Heart right ventricle (tissue), 16 donors: ENCODE measurements around the gene TAMALIN. TPM values are rescaled to one million over a fixed set of nuclear protein-coding genes. Genes with fewer than 3 reads are reported as not detected.
A peak's percentile ranks its signal among the peaks of the same experiment; 100 is the strongest.

Experiments
- ATAC-seq, 8 donors: fragments of 200-7000 bp; cut with Tn5 transposase; one replicate each; pipeline ENCODE4 v1.9.1; 2020; ENCODE audit warnings: mild to moderate bottlenecking in 8 of 8, moderate library complexity in 8 of 8, moderate number of reproducible peaks in 1 of 8
- DNase-seq, 2 donors: peaks; one replicate each; pipeline ENCODE4 v3.0.0-alpha.2; 2020
- H3K27ac ChIP-seq, 10 donors: fragments of 200-600 bp; sonication (generic) in 2 of 10; one replicate each; pipeline versions ENCODE4 v1.5.0 to v1.8.0; 2020 to 2022; ENCODE audit warnings: mild to moderate bottlenecking in 3 of 10
- H3K27me3 ChIP-seq, 7 donors: fragments of 200-600 bp; one replicate each; pipeline ENCODE4 v1.8.0; 2021 to 2022; ENCODE audit warnings: mild to moderate bottlenecking in 2 of 7
- H3K36me3 ChIP-seq, 9 donors: fragments of 200-600 bp; sonication (generic) in 1 of 9; one replicate each; pipeline versions ENCODE4 v1.5.0 to v1.8.0; 2020 to 2022; ENCODE audit warnings: mild to moderate bottlenecking in 2 of 9
- H3K4me1 ChIP-seq, 9 donors: fragments of 200-600 bp; sonication (generic) in 1 of 9; one replicate each; pipeline versions ENCODE4 v1.5.0 to v1.8.0; 2020 to 2022; ENCODE audit warnings: mild to moderate bottlenecking in 4 of 9
- H3K4me3 ChIP-seq, 10 donors: fragments of 200-600 bp; sonication (generic) in 2 of 10; one replicate each; pipeline versions ENCODE4 v1.5.0 to v1.8.0; 2020 to 2022; ENCODE audit warnings: mild to moderate bottlenecking in 7 of 10, moderate library complexity in 2 of 10
- H3K9me3 ChIP-seq, 11 donors: fragments of 200-600 bp in 10 of 11; sonication (generic) in 2 of 11; one replicate each; pipeline versions ENCODE4 v1.5.0 to v1.8.0; 2013 to 2022; ENCODE audit warnings: mild to moderate bottlenecking in 2 of 11, control low read depth in 1 of 11, moderate library complexity in 1 of 11
- WGBS, 2 donors: extraction: QIAGEN DNeasy Blood & Tissue Kit; methylation state at CpG; one replicate each; pipeline ENCODE4 v1.1.7; 2013; ENCODE audit warnings: inconsistent platforms in 1 of 2; 5-methylcytosine and 5-hydroxymethylcytosine counted together
- intact Hi-C, 10 donors: fragments of 100-400 bp; cut with DNase I; formaldehyde crosslinking; loops; one replicate each; pipeline versions ENCODE4 v1.11.1 to v1.14.2; 2022
- polyA plus RNA-seq, 2 donors: library from polyadenylated mRNA; stranded (reverse); fragments of 200-250 nt; gene quantifications; one replicate each; pipeline ENCODE4 v1.2.3, GENCODE V29; 2013
- total RNA-seq, 10 donors: library from RNA; stranded (reverse); fragmentation: NEBNext Ultra II Directional in 3 of 10; extraction: Animal tissue kit (Norgen Biotek cat#: 25700) in 3 of 10; gene quantifications; one replicate each; pipeline versions ENCODE4 v1.2.1 to v1.2.4, GENCODE V29; 2021 to 2023
- TF ChIP-seq, protein P1 (sequence below), 9 donors: fragments of 200-600 bp; sonication (generic) in 2 of 9; IDR thresholded peaks; one replicate each; pipeline versions ENCODE4 v1.5.0 to v1.8.0; 2021 to 2022; ENCODE audit warnings: antibody characterized with exemption in 9 of 9, mild to moderate bottlenecking in 5 of 9, moderate library complexity in 1 of 9
- donor health status: Arrhythmogenic right ventricular cardiomyopathy.
- donor health status: ischemic (EF 13 %, LVEDD 7.1; RV severe dilation, severe dysfunction).
- donor health status: healthy with polysubstance abuse.
- donor health status: DM: no; HTN: yes; CAD: no.
- donor health status: DM: no; HTN: no; CAD: no.
- donor health status: ischemic (EF 25% LVEDD 6.9; RV normal size, moderate dysfunction).
- donor health status: ischemic (EF 25% LVEDD 5.7; RV mildly dilated, moderate dysfunction).
- donor health status: healthy.
- donor health status: DM: yes; HTN: yes; CAD: no.
- donor health status: Ischemic cardiomyopathy.
- donor health status: ischemic (EF 35%, LVEDD 5.7; RV mildly dilated, moderate dysfunction).
- donor health status: nonischemic (EF 11% LVEDD 7.7; RV severe dilation, severe dysfunction).
- donor health status: DM: yes; HTN: yes; CAD: no.
- donor health status: PGD.
- donor health status: ischemic (EF 29% LVEDD 5.4; RV normal size, mild dysfunction).
- donor health status: nonischemic (EF 23%, LVEDD 6.1; RV moderate dilation, normal function).

The TAMALIN gene
- total and polyA plus RNA-seq, 12 donors: 16.6 to 58.8 (median 26.9) TPM

DNA sequence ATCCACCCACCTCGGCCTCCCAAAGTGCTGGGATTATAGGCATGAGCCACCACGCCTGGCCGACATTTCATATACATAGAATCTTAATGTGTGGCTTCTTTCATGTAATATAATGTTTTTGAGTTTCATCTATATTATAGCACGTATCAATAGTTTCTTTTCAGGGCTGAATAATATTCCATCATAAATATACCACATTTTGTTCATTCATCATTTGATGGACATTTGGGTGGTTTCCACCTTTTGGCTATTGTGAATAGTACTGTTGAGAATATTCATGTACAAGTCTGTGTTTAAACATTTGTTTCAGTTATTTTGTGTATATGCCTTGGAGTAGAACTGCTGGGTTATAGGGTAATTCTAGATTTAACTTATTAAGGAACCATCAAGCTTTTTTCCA is 43.3 kb upstream of the TAMALIN start:
- intact Hi-C loops: no loop called here
- H3K27me3 ChIP-seq: no peaks in the 10 kb centered on the region
- peaks cover 0 to 22% (median 0%) of the 10 kb centered on the region in 9 donors for H3K36me3 ChIP-seq
- H3K27ac ChIP-seq: no peak overlapping the region
- H3K4me3 ChIP-seq: no peak overlapping the region
- ATAC-seq (no peak), DNase-seq (no peak)
- no peaks in the 10 kb centered on the region for H3K9me3 ChIP-seq
- H3K4me1 ChIP-seq: peaks cover 0 to 37% (median 13%) of the 10 kb centered on the region in 9 donors
- TF ChIP-seq, protein P1, sequence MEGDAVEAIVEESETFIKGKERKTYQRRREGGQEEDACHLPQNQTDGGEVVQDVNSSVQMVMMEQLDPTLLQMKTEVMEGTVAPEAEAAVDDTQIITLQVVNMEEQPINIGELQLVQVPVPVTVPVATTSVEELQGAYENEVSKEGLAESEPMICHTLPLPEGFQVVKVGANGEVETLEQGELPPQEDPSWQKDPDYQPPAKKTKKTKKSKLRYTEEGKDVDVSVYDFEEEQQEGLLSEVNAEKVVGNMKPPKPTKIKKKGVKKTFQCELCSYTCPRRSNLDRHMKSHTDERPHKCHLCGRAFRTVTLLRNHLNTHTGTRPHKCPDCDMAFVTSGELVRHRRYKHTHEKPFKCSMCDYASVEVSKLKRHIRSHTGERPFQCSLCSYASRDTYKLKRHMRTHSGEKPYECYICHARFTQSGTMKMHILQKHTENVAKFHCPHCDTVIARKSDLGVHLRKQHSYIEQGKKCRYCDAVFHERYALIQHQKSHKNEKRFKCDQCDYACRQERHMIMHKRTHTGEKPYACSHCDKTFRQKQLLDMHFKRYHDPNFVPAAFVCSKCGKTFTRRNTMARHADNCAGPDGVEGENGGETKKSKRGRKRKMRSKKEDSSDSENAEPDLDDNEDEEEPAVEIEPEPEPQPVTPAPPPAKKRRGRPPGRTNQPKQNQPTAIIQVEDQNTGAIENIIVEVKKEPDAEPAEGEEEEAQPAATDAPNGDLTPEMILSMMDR (IDR thresholded peaks at IDR 0.05): no peak
- 95 to 97% methylated on average over 4 of the region's 4 CpGs for WGBS, 2 donors

DNA sequence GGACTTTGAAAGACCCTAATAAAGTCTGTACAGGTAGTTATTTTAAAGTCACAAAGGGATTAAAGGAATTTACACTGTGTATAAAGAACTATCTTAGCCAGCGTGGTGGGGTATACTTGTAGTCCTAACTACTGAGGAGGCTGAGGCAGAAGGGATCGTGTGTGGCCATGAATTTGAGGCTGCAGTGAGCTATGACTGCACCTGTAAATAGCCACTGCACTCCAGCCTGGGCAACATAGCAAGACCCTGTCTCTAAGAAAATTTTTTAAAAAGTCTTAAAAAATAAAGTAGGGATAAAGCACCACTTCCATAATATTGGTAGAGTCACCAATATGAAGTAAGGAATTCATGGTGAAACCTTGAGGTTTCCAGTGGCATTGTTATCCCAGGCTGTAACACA is 37.1 kb upstream of the TAMALIN start:
- intact Hi-C loops: loop anchor here in 2 of 10 donors (10.0 kb wide), 2 partner anchors 45 to 145 kb away; no protein-coding TSS in a partner anchor
- DNase-seq (no peak), ATAC-seq (no peak)
- Histone ChIP-seq H3K4me3 (no peak overlapping the region), H3K9me3 (no peaks in the 10 kb centered on the region), H3K27ac (no peak overlapping the region), H3K4me1 (peaks cover 0 to 48% (median 31%) of the 10 kb centered on the region in 9 donors), H3K36me3 (no peaks in the 10 kb centered on the region), H3K27me3 (no peaks in the 10 kb centered on the region)
- WGBS, 2 donors: 97 to 100% methylated on average over 2 of the region's 2 CpGs
- TF ChIP-seq, protein P1 (IDR thresholded peaks at IDR 0.05): no peak

DNA sequence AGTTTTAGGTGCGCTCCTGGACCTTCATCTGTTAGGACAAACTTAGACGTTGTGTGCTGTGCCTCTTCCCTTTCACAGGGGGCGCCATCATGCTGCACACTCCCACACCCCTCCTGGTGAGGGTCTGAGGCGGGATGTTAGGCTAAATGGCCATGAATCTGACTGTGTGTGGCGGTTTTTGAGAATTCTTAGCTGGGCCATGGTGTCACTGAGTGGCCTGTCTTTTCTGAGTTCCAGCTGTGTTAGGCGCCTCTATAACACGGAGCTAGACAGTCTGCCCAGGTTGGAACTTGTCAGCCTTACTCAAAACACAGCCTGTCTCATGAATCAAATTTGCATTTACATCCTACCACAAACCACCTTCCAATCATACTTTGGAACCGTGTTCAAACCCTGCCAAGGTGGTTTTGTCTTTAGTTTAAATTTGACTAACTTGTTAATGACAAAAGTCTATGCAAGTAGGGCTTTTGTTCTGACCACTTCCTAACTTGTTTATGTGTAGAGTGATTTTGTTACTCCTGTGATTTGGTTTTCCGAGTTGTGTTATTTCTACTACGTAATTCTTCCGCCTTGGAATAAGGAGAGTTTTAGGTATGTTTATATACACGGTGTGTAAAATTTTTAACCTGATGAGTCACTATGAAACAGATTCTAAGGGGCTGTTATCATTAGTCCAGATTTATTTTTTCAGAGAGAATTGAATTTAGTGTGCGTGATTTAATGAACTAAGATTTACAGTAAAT is 35.7 kb upstream of the TAMALIN start:
- ATAC-seq: no peak
- TF ChIP-seq, protein P1 (IDR thresholded peaks at IDR 0.05): peak in 6 of 9 donors; percentile 18 to 58 (median 31)
- Histone ChIP-seq H3K27me3 (no peaks in the 10 kb centered on the region), H3K27ac (peak overlapping the region in 1 of 10 donors; percentile 87), H3K4me3 (no peak overlapping the region), H3K9me3 (no peaks in the 10 kb centered on the region), H3K36me3 (peaks cover 0 to 12% (median 8%) of the 10 kb centered on the region in 9 donors), H3K4me1 (peaks cover 0 to 63% (median 37%) of the 10 kb centered on the region in 9 donors)
- intact Hi-C loops: loop anchor here in 2 of 10 donors (10.0 kb wide), 2 partner anchors 46 to 146 kb away; no protein-coding TSS in a partner anchor
- no peak for DNase-seq
- WGBS, 2 donors: 85 to 90% methylated on average over 13 of the region's 13 CpGs

DNA sequence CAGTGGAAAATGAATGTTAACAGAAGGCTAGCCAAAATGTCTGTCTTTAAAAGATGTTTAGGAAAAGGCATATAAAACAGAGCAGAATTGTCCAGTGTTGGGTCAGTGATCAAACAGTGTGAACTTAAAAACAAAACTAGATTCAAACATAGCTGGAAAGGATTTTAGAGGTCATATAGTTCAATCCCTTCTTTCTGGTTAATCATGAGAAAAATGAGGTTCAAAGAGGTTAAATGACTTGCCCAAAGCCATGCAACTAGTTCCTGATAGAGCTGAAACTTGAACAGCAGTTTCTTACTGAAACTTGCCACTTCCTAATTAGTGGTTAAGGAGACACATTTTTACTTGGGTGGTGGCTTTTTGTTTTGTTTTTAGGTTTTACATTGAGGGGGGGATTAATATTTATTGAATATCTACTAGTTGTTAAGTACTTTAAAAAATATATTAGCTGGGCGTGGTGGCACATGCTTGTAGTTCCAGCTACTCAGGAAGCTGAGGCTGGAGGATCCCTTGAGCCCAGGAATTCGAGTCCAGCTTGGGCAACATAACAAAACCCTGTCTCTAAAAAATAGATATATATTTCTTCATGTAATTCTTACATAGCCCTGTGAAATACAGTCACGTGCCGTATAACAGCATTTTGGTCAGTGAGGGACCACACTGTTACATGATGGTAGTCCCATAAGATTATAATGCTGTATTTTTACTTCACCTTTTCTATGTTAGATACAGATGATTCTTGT is 34.9 kb upstream of the TAMALIN start:
- 71 to 73% methylated on average over 4 of the region's 4 CpGs for WGBS, 2 donors
- no peak for DNase-seq

More for the DNA sequence above, 34.9 kb upstream of the TAMALIN start:
- no peaks in the 10 kb centered on the region for H3K27me3 ChIP-seq
- no peaks in the 10 kb centered on the region for H3K9me3 ChIP-seq
- peak overlapping the region in 1 of 10 donors; percentile 21 for H3K4me3 ChIP-seq
- peaks cover 0 to 20% (median 16%) of the 10 kb centered on the region in 9 donors for H3K36me3 ChIP-seq
- intact Hi-C loops: loop anchor here in 2 of 10 donors (10.0 kb wide), 2 partner anchors 47 to 147 kb away; no protein-coding TSS in a partner anchor
- peaks cover 0 to 70% (median 37%) of the 10 kb centered on the region in 9 donors for H3K4me1 ChIP-seq
- peak overlapping the region in 1 of 10 donors; percentile 87 for H3K27ac ChIP-seq
- no peak for ATAC-seq
- TF ChIP-seq, protein P1 (IDR thresholded peaks at IDR 0.05): no peak
